OCI-LY3 (cell line): ENCODE results near the gene PYGB.

Experiments
- H2AFZ ChIP-seq: fragments of 200-600, 300-600 bp; shearing (Covaris generic); 2 replicates; pipeline ENCODE4 v1.6.0; 2014; ENCODE audit warnings: antibody characterized with exemption, low read depth, low read length
- H3K27ac ChIP-seq: fragments of 200-600, 300-600 bp; sonication (generic); 2 replicates; pipeline ENCODE4 v1.5.1; 2014; ENCODE audit warnings: mild to moderate bottlenecking, low read length, moderate library complexity, mixed read lengths
- H3K27me3 ChIP-seq: fragments of 200-600, 300-600 bp; sonication (generic); 2 replicates; pipeline ENCODE4 v1.6.1; 2014; ENCODE audit warnings: low read depth, low read length, mixed read lengths
- H3K36me3 ChIP-seq: fragments of 200-600, 300-600 bp; sonication (generic); replicated peaks from 2 replicates; pipeline ENCODE3; 2014; ENCODE audit warnings: low read depth, low read length, mixed read lengths
- H3K4me1 ChIP-seq: fragments of 300-600, 200-600 bp; sonication (generic); 2 replicates; pipeline ENCODE4 v1.6.1; 2014; ENCODE audit warnings: low read length, mixed read lengths
- H3K4me2 ChIP-seq: fragments of 200-600, 300-600 bp; sonication (generic); 2 replicates; pipeline ENCODE4 v1.6.1; 2014; ENCODE audit warnings: low read length, mixed read lengths
- H3K4me3 ChIP-seq: fragments of 300-600, 200-600 bp; sonication (generic); 2 replicates; pipeline ENCODE4 v1.5.1; 2014; ENCODE audit warnings: antibody characterized with exemption, mild to moderate bottlenecking, low read length, moderate library complexity
- H3K79me2 ChIP-seq: fragments of 300-600, 200-600 bp; shearing (Covaris generic); 2 replicates; pipeline ENCODE4 v1.6.1; 2014; ENCODE audit warnings: mild to moderate bottlenecking, low read length, mixed read lengths
- H3K9ac ChIP-seq: fragments of 300-600, 200-600 bp; shearing (Covaris generic); 2 replicates; pipeline ENCODE4 v1.6.0; 2014; ENCODE audit warnings: mild to moderate bottlenecking, low read length, moderate library complexity
- H3K9me3 ChIP-seq: fragments of 200-600, 300-600 bp; shearing (Covaris generic); 2 replicates; pipeline ENCODE4 v1.6.1; 2014; ENCODE audit warnings: low read length, mixed read lengths; ENCODE audit not compliant: insufficient read depth
- H4K20me1 ChIP-seq: fragments of 200-600, 300-600 bp; sonication (generic); 2 replicates; pipeline ENCODE4 v1.6.1; 2016; ENCODE audit warnings: low read length, mixed read lengths; ENCODE audit not compliant: insufficient read depth
- CTCF ChIP-seq: fragments of 200-600, 300-600 bp; sonication (generic); IDR thresholded peaks from 2 replicates; pipeline ENCODE4 v1.5.1; 2014; ENCODE audit warnings: antibody characterized with exemption, low read length, low read depth
- EZH2phosphoT487 ChIP-seq: fragments of 200-600 bp; shearing (Covaris generic); IDR thresholded peaks from 2 replicates; pipeline ENCODE4 v1.6.1; 2018; ENCODE audit warnings: antibody characterized with exemption, mixed run types, low read depth

The PYGB gene

GRCh38 chr20:25285856-25286798 is 38.2 kb downstream of the PYGB start:
- Histone ChIP-seq H3K9ac (no peak overlapping the region), H3K4me2 (no peak overlapping the region), H3K27me3 (no peaks in the 10 kb centered on the region), H3K4me3 (no peak overlapping the region), H3K79me2 (no peaks in the 10 kb centered on the region), H2AFZ (no peak overlapping the region), H3K4me1 (peaks cover 27% of the 10 kb centered on the region), H4K20me1 (peaks cover 13% of the 10 kb centered on the region), H3K36me3 (peaks cover 29% of the 10 kb centered on the region), H3K9me3 (no peaks in the 10 kb centered on the region), H3K27ac (no peak overlapping the region)
- TF ChIP-seq CTCF = no peak
- TF ChIP-seq EZH2phosphoT487 = no peak

GRCh38 chr20:25286917-25287316 is 39.0 kb downstream of the PYGB start:
- Histone ChIP-seq H3K4me3 (no peak overlapping the region), H2AFZ (no peak overlapping the region), H3K9ac (no peak overlapping the region), H3K27ac (no peak overlapping the region), H4K20me1 (peaks cover 9% of the 10 kb centered on the region), H3K79me2 (no peaks in the 10 kb centered on the region), H3K4me1 (peaks cover 19% of the 10 kb centered on the region), H3K4me2 (no peak overlapping the region), H3K9me3 (no peaks in the 10 kb centered on the region), H3K36me3 (peaks cover 27% of the 10 kb centered on the region), H3K27me3 (no peaks in the 10 kb centered on the region)
- TF ChIP-seq CTCF = no peak
- TF ChIP-seq EZH2phosphoT487 = no peak

GRCh38 chr20:25287631-25288290 is 39.9 kb downstream of the PYGB start:
- no peaks in the 10 kb centered on the region for H3K9me3 ChIP-seq
- no peak overlapping the region for H3K9ac ChIP-seq
- no peak overlapping the region for H2AFZ ChIP-seq
- TF ChIP-seq EZH2phosphoT487 (no peak), CTCF (no peak)
- peaks cover 24% of the 10 kb centered on the region for H3K36me3 ChIP-seq
- H3K27ac ChIP-seq = no peak overlapping the region
- H3K4me1 ChIP-seq = peaks cover 13% of the 10 kb centered on the region
- H3K4me2 ChIP-seq = no peak overlapping the region
- peaks cover 5% of the 10 kb centered on the region for H4K20me1 ChIP-seq
- no peaks in the 10 kb centered on the region for H3K27me3 ChIP-seq
- H3K79me2 ChIP-seq = no peaks in the 10 kb centered on the region
- no peak overlapping the region for H3K4me3 ChIP-seq
